Caco-2 (cell line): ENCODE measurements around the gene P4HA2. TPM values are rescaled to one million over a fixed set of nuclear protein-coding genes. Genes with fewer than 3 reads are reported as not detected.

ENCODE experiments used
- BruUV-seq: library from RNA; stranded (reverse); fragments of 400-500 nt; replicated peaks from 2 replicates; lab custom pipeline; 2021; lab: Mats Ljungman, UMichigan
- CTCF ChIA-PET: fragments of 300-600 bp; sonication (Branson Sonifier 250); formaldehyde crosslinking; loops from one replicate; lab custom pipeline; 2022; ENCODE audit warnings: antibody characterized with exemption; lab: Charles Lee
- POLR2A ChIA-PET: fragments of 300-600 bp; sonication (Branson Sonifier 250); formaldehyde crosslinking; loops from one replicate; lab custom pipeline; 2022; ENCODE audit warnings: antibody characterized with exemption; lab: Charles Lee
- DNase-seq, 2 experiments: peaks; one replicate each; pipeline versions ENCODE4 v3.0.0 to v3.0.0-alpha.2; 2020 to 2022
- H3K27me3 ChIP-seq: replicated peaks from 2 replicates; pipeline ENCODE4 v1.6.0; 2011; ENCODE audit warnings: low read length; ENCODE audit not compliant: control insufficient read depth, insufficient read depth
- H3K36me3 ChIP-seq: 2 replicates; pipeline ENCODE4 v1.5.1; 2011; ENCODE audit warnings: low read length; ENCODE audit not compliant: control insufficient read depth, insufficient read depth
- H3K4me1 ChIP-seq: fragments of 250-450 bp; sonication (Bioruptor Pico); 2 replicates; pipeline ENCODE4 v1.5.1; 2020; ENCODE audit warnings: mild to moderate bottlenecking
- H3K4me3 ChIP-seq: 2 replicates; pipeline ENCODE4 v1.5.1; 2011; ENCODE audit warnings: low read depth, mild to moderate bottlenecking, control low read depth, low read length
- H3K9me3 ChIP-seq: fragments of 250-450 bp; sonication (Bioruptor Pico); 2 replicates; pipeline ENCODE4 v1.5.1; 2020; ENCODE audit warnings: mild to moderate bottlenecking, moderate library complexity
- H3K27ac Mint-ChIP-seq: one replicate; pipeline ENCODE4 v1.8.0; 2022; ENCODE audit warnings: mixed read lengths; ENCODE audit not compliant: unreplicated experiment
- H3K27me3 Mint-ChIP-seq: one replicate; pipeline ENCODE4 v1.8.0; 2022; ENCODE audit warnings: mixed read lengths; ENCODE audit not compliant: insufficient read depth, unreplicated experiment
- H3K36me3 Mint-ChIP-seq: one replicate; pipeline ENCODE4 v1.8.0; 2022; ENCODE audit warnings: mild to moderate bottlenecking, mixed read lengths; ENCODE audit not compliant: insufficient read depth, unreplicated experiment
- H3K4me1 Mint-ChIP-seq: one replicate; pipeline ENCODE4 v1.8.0; 2022; ENCODE audit warnings: low read depth, mixed read lengths; ENCODE audit not compliant: unreplicated experiment
- H3K4me3 Mint-ChIP-seq: one replicate; pipeline ENCODE4 v1.8.0; 2022; ENCODE audit warnings: mild to moderate bottlenecking, moderate library complexity, mixed read lengths; ENCODE audit not compliant: unreplicated experiment
- H3K9me3 Mint-ChIP-seq: one replicate; pipeline ENCODE4 v1.8.0; 2022; ENCODE audit warnings: mixed read lengths; ENCODE audit not compliant: unreplicated experiment
- intact Hi-C: fragments of 100-400 bp; cut with micrococcal nuclease; formaldehyde crosslinking; loops from one replicate; pipeline ENCODE4 v1.10.0; 2022; ENCODE audit not compliant: unreplicated experiment
- total RNA-seq: library from RNA; stranded (reverse); gene quantifications from 2 replicates; pipeline ENCODE4 v1.2.3, GENCODE V29; 2022
- TF ChIP-seq, protein P1 (sequence below), 2 experiments: fragments of 200-600 bp in 1 of 2; IDR thresholded peaks; 1 replicate in 1 of 2; 2 replicates in 1 of 2; pipeline versions ENCODE4 v1.5.1 to v1.8.0; 2011 to 2022; ENCODE audit warnings: antibody characterized with exemption in 1 of 2, control low read depth in 1 of 2, inconsistent platforms in 1 of 2, low read depth in 1 of 2, low read length in 1 of 2, mild to moderate bottlenecking in 1 of 2, moderate library complexity in 1 of 2; ENCODE audit not compliant: insufficient read depth in 1 of 2, severe bottlenecking in 1 of 2, unreplicated experiment in 1 of 2

P4HA2 gene
- total RNA-seq, 1 experiment from 2014 or later = 41.0 TPM

DNA sequence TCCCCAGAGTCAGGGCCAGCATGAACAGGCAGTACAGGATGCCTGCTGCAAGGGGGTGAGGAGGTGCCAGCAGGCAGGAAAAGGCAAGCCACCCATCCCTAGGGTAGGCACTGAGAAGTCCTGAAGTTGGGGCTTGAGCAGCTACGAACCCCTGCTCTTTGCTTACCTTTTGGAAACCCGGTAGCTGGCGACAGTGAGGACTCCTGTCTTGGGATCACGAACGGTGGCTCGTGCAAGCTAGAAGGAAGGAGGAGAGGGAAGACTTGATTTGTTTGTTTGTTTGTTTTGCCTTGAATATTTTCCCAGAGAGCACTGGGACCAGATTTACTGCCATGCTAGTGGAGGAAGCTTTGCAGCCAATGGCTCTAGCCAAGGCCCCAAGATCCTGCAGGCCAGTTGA lies 23.7 kb downstream of the P4HA2 start:
- no peak overlapping the region for H3K4me3 Mint-ChIP-seq
- H3K27ac Mint-ChIP-seq = no peak overlapping the region
- POLR2A ChIA-PET = no interaction called here
- H3K36me3 Mint-ChIP-seq = peaks cover 5% of the 10 kb centered on the region
- intact Hi-C loops = no loop called here
- H3K27me3 Mint-ChIP-seq = no peaks in the 10 kb centered on the region
- no peak overlapping the region for H3K4me3 ChIP-seq
- no TSS peak for BruUV-seq
- H3K27me3 ChIP-seq = no peaks in the 10 kb centered on the region
- CTCF ChIA-PET = no interaction called here
- H3K9me3 Mint-ChIP-seq = no peaks in the 10 kb centered on the region
- no peak for DNase-seq
- no peaks in the 10 kb centered on the region for H3K36me3 ChIP-seq
- H3K4me1 Mint-ChIP-seq = no peaks in the 10 kb centered on the region
- peaks cover 5% of the 10 kb centered on the region; the same call in 1 of the 2 replicates for H3K4me1 ChIP-seq
- H3K9me3 ChIP-seq = no peaks in the 10 kb centered on the region
- TF ChIP-seq, protein P1, sequence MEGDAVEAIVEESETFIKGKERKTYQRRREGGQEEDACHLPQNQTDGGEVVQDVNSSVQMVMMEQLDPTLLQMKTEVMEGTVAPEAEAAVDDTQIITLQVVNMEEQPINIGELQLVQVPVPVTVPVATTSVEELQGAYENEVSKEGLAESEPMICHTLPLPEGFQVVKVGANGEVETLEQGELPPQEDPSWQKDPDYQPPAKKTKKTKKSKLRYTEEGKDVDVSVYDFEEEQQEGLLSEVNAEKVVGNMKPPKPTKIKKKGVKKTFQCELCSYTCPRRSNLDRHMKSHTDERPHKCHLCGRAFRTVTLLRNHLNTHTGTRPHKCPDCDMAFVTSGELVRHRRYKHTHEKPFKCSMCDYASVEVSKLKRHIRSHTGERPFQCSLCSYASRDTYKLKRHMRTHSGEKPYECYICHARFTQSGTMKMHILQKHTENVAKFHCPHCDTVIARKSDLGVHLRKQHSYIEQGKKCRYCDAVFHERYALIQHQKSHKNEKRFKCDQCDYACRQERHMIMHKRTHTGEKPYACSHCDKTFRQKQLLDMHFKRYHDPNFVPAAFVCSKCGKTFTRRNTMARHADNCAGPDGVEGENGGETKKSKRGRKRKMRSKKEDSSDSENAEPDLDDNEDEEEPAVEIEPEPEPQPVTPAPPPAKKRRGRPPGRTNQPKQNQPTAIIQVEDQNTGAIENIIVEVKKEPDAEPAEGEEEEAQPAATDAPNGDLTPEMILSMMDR (IDR thresholded peaks at IDR 0.05; ENCODE audit: insufficient read depth in 1 of 2, low read depth in 1 of 2, low read length in 1 of 2, severe bottlenecking in 1 of 2, unreplicated experiment in 1 of 2) = no peak

DNA sequence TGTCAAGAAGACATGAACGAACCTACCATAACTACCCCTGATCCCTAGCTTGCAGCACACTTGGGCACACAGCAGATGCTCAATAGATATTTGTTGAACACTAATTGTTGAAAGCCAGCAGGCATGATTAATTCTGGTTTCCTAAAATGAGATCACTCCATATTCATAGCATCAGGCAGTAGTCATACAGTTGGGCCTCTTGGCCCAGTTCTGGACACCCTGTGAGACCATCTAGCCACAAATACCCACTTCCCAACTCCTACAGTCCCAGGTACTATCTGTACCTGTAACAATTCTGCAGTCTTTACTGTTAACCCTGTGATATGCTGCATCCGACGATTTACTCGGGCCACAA lies 24.2 kb downstream of the P4HA2 start:
- intact Hi-C loops = no loop called here
- TF ChIP-seq, protein P1 (IDR thresholded peaks at IDR 0.05; ENCODE audit: insufficient read depth in 1 of 2, low read depth in 1 of 2, low read length in 1 of 2, severe bottlenecking in 1 of 2, unreplicated experiment in 1 of 2) = no peak
- Mint-ChIP-seq H3K9me3 (no peaks in the 10 kb centered on the region), H3K27ac (no peak overlapping the region), H3K4me1 (no peaks in the 10 kb centered on the region), H3K36me3 (peaks cover 5% of the 10 kb centered on the region), H3K4me3 (no peak overlapping the region), H3K27me3 (no peaks in the 10 kb centered on the region)
- Histone ChIP-seq H3K27me3 (no peaks in the 10 kb centered on the region), H3K36me3 (no peaks in the 10 kb centered on the region; the same call in 1 of the 2 replicates), H3K4me3 (no peak overlapping the region), H3K4me1 (peaks cover 5% of the 10 kb centered on the region; the same call in 1 of the 2 replicates), H3K9me3 (no peaks in the 10 kb centered on the region)
- no TSS peak for BruUV-seq
- DNase-seq = no peak
- ChIA-PET POLR2A (no interaction called here), CTCF (no interaction called here)

GRCh38 chr5:132202711-132203463 lies 24.8 kb downstream of the P4HA2 start:
- no peaks in the 10 kb centered on the region for H3K9me3 ChIP-seq
- no peaks in the 10 kb centered on the region for H3K27me3 Mint-ChIP-seq
- no peak overlapping the region for H3K4me3 Mint-ChIP-seq
- H3K4me1 Mint-ChIP-seq = no peaks in the 10 kb centered on the region
- no peak overlapping the region for H3K4me3 ChIP-seq
- TF ChIP-seq, protein P1 (IDR thresholded peaks at IDR 0.05; ENCODE audit: insufficient read depth in 1 of 2, low read depth in 1 of 2, low read length in 1 of 2, severe bottlenecking in 1 of 2, unreplicated experiment in 1 of 2) = no peak
- no TSS peak for BruUV-seq
- no peak for DNase-seq
- intact Hi-C loops = no loop called here
- H3K27ac Mint-ChIP-seq = no peak overlapping the region
- CTCF ChIA-PET = no interaction called here
- H3K27me3 ChIP-seq = no peaks in the 10 kb centered on the region
- POLR2A ChIA-PET = no interaction called here
- no peaks in the 10 kb centered on the region for H3K9me3 Mint-ChIP-seq
- no peaks in the 10 kb centered on the region; the same call in 1 of the 2 replicates for H3K36me3 ChIP-seq
- peaks cover 5% of the 10 kb centered on the region; the same call in 1 of the 2 replicates for H3K4me1 ChIP-seq
- H3K36me3 Mint-ChIP-seq = peaks cover 5% of the 10 kb centered on the region
